ENCODE data around the gene TJP1.

GRCh38 chr15:29778382-29778781 lies 43.9 kb downstream of the TJP1 start:
- TF ChIP-seq EP300 (IDR thresholded peaks at IDR 0.05; ENCODE audit: borderline replicate concordance in 1 of 2, low read depth in 2 of 2, low read length in 2 of 2) (no peak), YY1 (IDR thresholded peaks at IDR 0.05; ENCODE audit: low read depth, low read length) (no peak), CTCF (IDR thresholded peaks at IDR 0.05; ENCODE audit: control extremely low read depth in 1 of 3, insufficient read depth in 1 of 3, low read depth in 1 of 3, low read length in 3 of 3) (no peak), EZH2 (IDR thresholded peaks at IDR 0.05; ENCODE audit: low read depth, low read length, severe bottlenecking) (no peak), E2F6 (IDR thresholded peaks at IDR 0.05) (no peak), SUZ12 (IDR thresholded peaks at IDR 0.05; ENCODE audit: low read length) (no peak), SAP30 (IDR thresholded peaks at IDR 0.05; ENCODE audit: insufficient read depth, insufficient replicate concordance, low read length) (no peak)
- TF ChIP-seq, protein P1, sequence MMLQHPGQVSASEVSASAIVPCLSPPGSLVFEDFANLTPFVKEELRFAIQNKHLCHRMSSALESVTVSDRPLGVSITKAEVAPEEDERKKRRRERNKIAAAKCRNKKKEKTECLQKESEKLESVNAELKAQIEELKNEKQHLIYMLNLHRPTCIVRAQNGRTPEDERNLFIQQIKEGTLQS (IDR thresholded peaks at IDR 0.05; ENCODE audit: insufficient read depth, low read depth, low read length), result no peak
